Raji (cell line): ENCODE data around the gene DYTN.

Experiments used
- POLR2A ChIP-seq: IDR thresholded peaks from 2 replicates; pipeline ENCODE4 v1.6.1; 2011; ENCODE audit warnings: low read depth, low read length, control low read depth; ENCODE audit not compliant: insufficient read depth

DYTN gene

GRCh38 chr2:206718296-206718695, at the start of gene DYTN:
TSS of gene DYTN (minus strand) at chr2:206718396. CDS start at chr2:206718279, 117 bp downstream.
- no peak for TF ChIP-seq POLR2A

- TF ChIP-seq POLR2A = no peak
Observed at GRCh38 chr2:206766057-206766930, 48.1 kb upstream of the DYTN start.

GRCh38 chr2:206765242-206766056, 47.3 kb upstream of the DYTN start, which contains the start of the genes FASTKD2 and MDH1B:
TSS of gene FASTKD2 (plus strand) at chr2:206765606. CDS start at chr2:206766694, 1,088 bp downstream.
TSS of gene MDH1B (minus strand) at chr2:206765328. CDS start at chr2:206765271, 57 bp downstream.
- peak; percentile 86 for TF ChIP-seq POLR2A

GRCh38 chr2:206764673-206765241, 46.6 kb upstream of the DYTN start:
- TF ChIP-seq POLR2A = no peak

GRCh38 chr2:206756816-206757215, 38.6 kb upstream of the DYTN start:
- TF ChIP-seq POLR2A = no peak

- TF ChIP-seq POLR2A = no peak
Observed at GRCh38 chr2:206740800-206741199, 22.6 kb upstream of the DYTN start.

- TF ChIP-seq POLR2A = no peak
Observed at GRCh38 chr2:206739271-206739670, 21.1 kb upstream of the DYTN start.

GRCh38 chr2:206736935-206737334, 18.7 kb upstream of the DYTN start:
- no peak for TF ChIP-seq POLR2A

- TF ChIP-seq POLR2A = no peak
Observed at GRCh38 chr2:206733341-206733740, 15.1 kb upstream of the DYTN start.

GRCh38 chr2:206728277-206729199, 10.3 kb upstream of the DYTN start:
- TF ChIP-seq POLR2A = no peak

- no peak for TF ChIP-seq POLR2A
Observed at GRCh38 chr2:206727287-206727686, 9.1 kb upstream of the DYTN start.

- TF ChIP-seq POLR2A = no peak
Observed at GRCh38 chr2:206723288-206723687, 5.1 kb upstream of the DYTN start.

- no peak for TF ChIP-seq POLR2A
Observed at GRCh38 chr2:206721256-206721920, 3.2 kb upstream of the DYTN start.

GRCh38 chr2:206716623-206717022, 1.6 kb downstream of the DYTN start:
- no peak for TF ChIP-seq POLR2A
